Lung microvascular endothelial cell (primary cell): ENCODE data around the gene CRABP1. TPM values are rescaled to one million over a fixed set of nuclear protein-coding genes. Genes with fewer than 3 reads are reported as not detected.

ENCODE experiments used
- total RNA-seq: library from RNA; depleted of rRNA; stranded (reverse); fragments of >200 nt; gene quantifications from 2 replicates; pipeline ENCODE4 v1.2.1, GENCODE V29; 2014

CRABP1 gene
- total RNA-seq, 1 donor from 2014 or later, result not detected

Other genes with a start within 250 kb of the CRABP1 start
- not detected in 2 replicates for gene SH2D7, start 247.8 kb upstream of the CRABP1 start, total RNA-seq
- gene CIB2, start 208.9 kb upstream of the CRABP1 start, total RNA-seq, result 2.2 and 2.8 TPM in 2 replicates
- 12.9 and 20.8 TPM in 2 replicates for gene IDH3A, start 191.0 kb upstream of the CRABP1 start, total RNA-seq
- not detected in 2 replicates for gene ACSBG1, start 105.8 kb upstream of the CRABP1 start, total RNA-seq
- gene DNAJA4, start 75.8 kb upstream of the CRABP1 start, total RNA-seq, result 1.1 and 1.6 TPM in 2 replicates
- gene SKIC8, start 40.7 kb upstream of the CRABP1 start, total RNA-seq, result 62.5 and 63.9 TPM in 2 replicates
- 22.9 and 28.8 TPM in 2 replicates for gene IREB2, start 97.9 kb downstream of the CRABP1 start, total RNA-seq
- 0.60 and 1.1 TPM in 2 replicates for gene HYKK, start 167.2 kb downstream of the CRABP1 start, total RNA-seq
- 124 and 180 TPM in 2 replicates for gene PSMA4, start 200.1 kb downstream of the CRABP1 start, total RNA-seq
- 1.8 and 2.4 TPM in 2 replicates for gene CHRNA5, start 225.2 kb downstream of the CRABP1 start, total RNA-seq